HG02870 (cell line): ENCODE data around the gene CLDN10.

Experiments used
- ATAC-seq: cut with Tn5 transposase; IDR thresholded peaks from one replicate; pipeline ENCODE4 v1.9.1; 2021; ENCODE audit warnings: mild to moderate bottlenecking, moderate library complexity; ENCODE audit not compliant: unreplicated experiment

The CLDN10 gene

DNA sequence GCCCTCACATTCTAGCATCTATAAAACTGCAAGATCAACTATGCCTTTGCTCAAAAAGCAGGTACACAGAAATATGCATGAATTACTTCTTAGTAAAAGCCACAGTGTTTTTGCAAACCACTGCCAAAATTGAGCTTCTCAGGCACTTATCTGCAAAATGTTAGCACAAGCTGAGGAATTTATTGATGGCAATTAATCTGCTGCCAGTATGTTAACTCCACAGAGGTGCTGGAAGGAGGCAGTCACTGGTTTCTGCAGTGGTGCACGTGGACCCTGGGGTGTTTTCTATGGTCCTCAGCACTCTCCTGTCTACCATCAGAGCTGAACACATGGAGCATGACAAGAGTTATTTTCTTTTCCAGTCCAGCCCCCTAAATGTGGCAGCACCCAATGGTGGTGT is 44.2 kb downstream of the CLDN10 start:
- ATAC-seq: no peak

- ATAC-seq: no peak
Observed at GRCh38 chr13:95601216-95601615, 48.7 kb downstream of the CLDN10 start.

DNA sequence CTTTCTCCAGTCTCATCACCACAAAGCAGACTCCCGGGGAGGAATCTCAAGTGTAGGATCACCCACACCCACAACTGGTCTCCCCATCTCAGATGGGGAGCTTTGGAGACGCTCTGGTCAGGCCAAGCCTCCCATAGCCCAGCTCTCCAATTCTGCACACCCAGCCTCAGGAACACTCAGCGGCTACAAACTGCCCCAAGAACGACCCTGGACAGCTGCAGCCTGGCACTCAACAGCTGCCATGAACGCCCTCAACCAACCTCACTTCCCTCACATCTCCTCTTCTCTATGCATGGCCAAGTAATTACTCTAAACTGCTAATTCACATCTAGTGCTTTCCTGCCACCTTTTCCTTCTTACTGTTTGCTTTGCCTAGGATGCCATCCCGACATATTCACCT is 49.4 kb downstream of the CLDN10 start:
- no peak for ATAC-seq

DNA sequence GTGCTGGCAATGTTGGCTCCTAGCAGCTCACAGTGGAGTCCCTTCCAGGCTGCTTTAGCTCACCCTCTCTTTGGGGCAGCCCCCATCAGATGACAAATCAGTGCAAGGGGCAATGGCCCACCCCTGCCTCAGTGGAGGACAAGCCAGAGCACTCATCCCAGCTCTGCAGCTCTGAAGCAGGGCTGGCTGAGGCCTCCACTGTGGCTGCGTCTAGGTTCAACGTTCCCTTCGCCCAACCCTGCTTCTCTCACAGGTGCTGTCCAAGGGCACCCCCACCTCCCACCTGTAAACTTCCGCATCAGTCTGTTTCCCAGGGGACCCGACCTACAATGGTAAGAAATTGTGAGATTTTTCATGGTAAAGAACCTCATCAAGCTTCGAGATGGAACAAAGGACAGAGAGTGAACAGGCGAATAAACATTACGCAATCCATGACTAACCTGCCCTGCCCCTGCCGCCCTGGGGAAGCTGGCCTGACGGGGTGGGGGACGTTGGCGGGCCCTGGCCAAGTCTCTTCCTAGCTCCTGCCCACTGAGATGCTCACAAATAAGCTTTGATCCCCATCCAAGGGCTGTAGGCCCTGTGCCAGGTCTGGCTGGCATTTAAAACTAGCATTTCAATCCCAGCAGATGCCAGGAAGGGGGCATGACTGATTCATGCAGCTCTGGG is 51.5 kb downstream of the CLDN10 start:
- no peak for ATAC-seq

- no peak for ATAC-seq
Observed at GRCh38 chr13:95604556-95604915, 52.0 kb downstream of the CLDN10 start.

- no peak for ATAC-seq
Observed at GRCh38 chr13:95605448-95606125, 53.1 kb downstream of the CLDN10 start.

DNA sequence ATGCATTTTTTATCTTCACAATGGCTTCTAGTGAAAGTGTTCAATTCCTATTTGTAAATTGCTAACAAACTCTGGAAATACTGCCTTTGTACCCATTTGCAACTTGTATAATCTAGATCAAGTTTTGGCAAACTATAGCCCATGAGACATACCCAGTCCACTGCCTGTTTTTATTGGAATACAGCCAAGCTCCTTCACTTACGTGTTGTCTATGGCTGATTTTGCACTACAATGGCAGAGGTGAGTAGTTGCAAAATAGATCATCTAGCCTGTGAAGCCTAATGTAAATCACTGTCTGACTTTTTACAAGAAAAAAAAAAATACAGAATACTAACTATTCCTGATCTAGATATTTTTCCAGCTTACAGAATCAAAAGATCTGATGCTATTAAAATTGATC is 54.8 kb downstream of the CLDN10 start:
- no peak for ATAC-seq

- no peak for ATAC-seq
Observed at GRCh38 chr13:95608640-95609323, 56.3 kb downstream of the CLDN10 start.

DNA sequence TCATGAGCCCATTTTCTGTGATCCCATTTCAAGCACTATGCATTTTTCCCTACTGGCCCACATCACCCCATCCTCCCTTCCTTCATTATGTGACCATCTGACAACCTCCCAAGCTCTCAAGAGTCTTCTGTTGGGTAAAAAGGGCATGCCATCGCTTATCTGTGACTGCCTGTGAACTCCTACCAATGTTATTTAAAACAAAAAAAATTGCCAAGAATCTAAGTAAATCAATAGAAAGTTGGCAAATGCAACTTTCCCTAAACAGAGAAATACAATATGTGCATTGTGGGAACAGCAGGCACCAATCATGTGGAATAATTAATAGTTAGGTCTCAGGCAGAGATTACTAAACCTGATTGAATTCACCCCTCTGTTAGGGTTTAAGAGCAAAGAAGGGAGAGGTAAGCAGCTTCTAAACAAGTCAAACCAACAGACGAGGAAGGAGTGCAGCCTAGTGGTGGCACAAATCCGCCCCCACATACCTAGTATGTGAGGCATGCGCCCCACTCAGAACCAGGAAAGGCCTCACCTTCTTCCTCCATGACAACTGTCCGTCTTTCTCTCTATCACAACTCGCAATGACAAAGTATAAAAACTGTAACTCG is 62.2 kb downstream of the CLDN10 start:
- no peak for ATAC-seq

GRCh38 chr13:95615539-95615938 is 63.0 kb downstream of the CLDN10 start:
- ATAC-seq: no peak

- no peak for ATAC-seq
Observed at GRCh38 chr13:95620030-95620824, 67.7 kb downstream of the CLDN10 start.

- no peak for ATAC-seq
Observed at GRCh38 chr13:95620825-95621498, 68.4 kb downstream of the CLDN10 start.

- no peak for ATAC-seq
Observed at GRCh38 chr13:95623141-95623540, 70.6 kb downstream of the CLDN10 start.

DNA sequence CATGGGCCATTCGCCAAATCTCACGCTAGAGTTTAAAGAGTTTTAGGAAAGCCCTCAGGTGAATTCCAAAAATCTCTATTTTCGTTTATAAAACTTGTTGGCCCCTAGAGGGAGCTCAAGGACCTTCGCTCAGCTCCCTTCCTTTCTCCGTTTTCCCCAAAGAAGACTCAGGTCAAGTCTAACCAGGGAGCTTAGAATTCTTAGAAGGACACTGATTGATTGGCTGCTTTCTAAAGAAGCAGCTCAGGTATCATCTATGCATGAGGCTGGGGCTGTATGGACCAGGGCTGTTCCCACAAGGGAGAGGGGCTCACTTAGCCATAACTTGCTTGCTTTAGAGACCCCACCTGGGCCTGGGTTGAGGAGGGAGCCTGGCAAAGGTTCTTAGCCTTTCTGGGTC is 71.5 kb downstream of the CLDN10 start:
- peak; percentile 63 for ATAC-seq

DNA sequence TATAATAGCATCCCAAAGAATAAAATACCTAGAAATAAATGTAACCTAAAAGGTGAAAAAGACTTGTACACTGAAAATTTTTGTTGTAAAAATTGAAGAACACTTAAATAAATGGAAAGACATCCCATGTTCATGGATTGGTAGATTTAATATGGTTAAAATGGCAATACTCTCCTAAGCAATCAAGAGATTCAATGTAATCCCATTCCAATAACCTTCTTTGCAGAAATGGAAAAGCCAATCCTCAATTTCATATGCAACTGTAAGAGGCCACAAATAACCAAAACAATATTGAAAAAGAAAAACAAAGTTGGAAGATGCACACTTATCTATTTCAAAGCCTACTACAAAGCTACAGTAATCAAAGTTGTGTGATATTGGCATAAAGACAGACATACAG is 74.2 kb downstream of the CLDN10 start:
- no peak for ATAC-seq

GRCh38 chr13:95627590-95627989 is 75.1 kb downstream of the CLDN10 start:
- no peak for ATAC-seq

GRCh38 chr13:95628488-95628887 is 76.0 kb downstream of the CLDN10 start:
- no peak for ATAC-seq

- ATAC-seq: no peak
Observed at GRCh38 chr13:95629071-95629470, 76.6 kb downstream of the CLDN10 start.
